ENCODE data around the gene CES1.

DNA sequence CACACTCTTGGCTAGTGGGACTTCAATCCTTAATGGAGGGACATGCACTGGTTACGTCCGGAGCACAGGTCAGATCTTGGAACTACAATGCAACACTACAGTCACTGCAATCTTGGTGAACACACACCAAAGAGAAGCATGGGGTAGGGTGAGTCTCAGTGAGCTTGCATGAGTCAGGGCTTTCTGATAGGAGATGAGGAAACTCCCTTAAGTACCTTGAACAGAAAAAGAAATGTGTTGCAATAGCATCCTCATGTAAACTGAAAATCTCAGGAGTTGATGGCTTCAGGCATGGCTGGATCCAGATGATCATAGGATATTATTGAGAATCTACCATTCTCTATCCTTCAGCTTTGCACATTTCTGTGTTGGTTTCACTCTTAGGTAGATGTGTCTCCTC, 54.1 kb downstream of the CES1 start:
- no peak for TF ChIP-seq ZFX (IDR thresholded peaks at IDR 0.05)
- TF ChIP-seq, protein P1, sequence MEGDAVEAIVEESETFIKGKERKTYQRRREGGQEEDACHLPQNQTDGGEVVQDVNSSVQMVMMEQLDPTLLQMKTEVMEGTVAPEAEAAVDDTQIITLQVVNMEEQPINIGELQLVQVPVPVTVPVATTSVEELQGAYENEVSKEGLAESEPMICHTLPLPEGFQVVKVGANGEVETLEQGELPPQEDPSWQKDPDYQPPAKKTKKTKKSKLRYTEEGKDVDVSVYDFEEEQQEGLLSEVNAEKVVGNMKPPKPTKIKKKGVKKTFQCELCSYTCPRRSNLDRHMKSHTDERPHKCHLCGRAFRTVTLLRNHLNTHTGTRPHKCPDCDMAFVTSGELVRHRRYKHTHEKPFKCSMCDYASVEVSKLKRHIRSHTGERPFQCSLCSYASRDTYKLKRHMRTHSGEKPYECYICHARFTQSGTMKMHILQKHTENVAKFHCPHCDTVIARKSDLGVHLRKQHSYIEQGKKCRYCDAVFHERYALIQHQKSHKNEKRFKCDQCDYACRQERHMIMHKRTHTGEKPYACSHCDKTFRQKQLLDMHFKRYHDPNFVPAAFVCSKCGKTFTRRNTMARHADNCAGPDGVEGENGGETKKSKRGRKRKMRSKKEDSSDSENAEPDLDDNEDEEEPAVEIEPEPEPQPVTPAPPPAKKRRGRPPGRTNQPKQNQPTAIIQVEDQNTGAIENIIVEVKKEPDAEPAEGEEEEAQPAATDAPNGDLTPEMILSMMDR (conservative IDR thresholded peaks at IDR 0.05) = no peak

All from C4-2B (cell line).